ENCODE measurements around the gene C1orf159. TPM values are rescaled to one million over a fixed set of nuclear protein-coding genes. Genes with fewer than 3 reads are reported as not detected.

C1orf159 gene
- total RNA-seq, 4 donors from 2014 or later: 14.0 to 32.0 (median 22.7) TPM

DNA sequence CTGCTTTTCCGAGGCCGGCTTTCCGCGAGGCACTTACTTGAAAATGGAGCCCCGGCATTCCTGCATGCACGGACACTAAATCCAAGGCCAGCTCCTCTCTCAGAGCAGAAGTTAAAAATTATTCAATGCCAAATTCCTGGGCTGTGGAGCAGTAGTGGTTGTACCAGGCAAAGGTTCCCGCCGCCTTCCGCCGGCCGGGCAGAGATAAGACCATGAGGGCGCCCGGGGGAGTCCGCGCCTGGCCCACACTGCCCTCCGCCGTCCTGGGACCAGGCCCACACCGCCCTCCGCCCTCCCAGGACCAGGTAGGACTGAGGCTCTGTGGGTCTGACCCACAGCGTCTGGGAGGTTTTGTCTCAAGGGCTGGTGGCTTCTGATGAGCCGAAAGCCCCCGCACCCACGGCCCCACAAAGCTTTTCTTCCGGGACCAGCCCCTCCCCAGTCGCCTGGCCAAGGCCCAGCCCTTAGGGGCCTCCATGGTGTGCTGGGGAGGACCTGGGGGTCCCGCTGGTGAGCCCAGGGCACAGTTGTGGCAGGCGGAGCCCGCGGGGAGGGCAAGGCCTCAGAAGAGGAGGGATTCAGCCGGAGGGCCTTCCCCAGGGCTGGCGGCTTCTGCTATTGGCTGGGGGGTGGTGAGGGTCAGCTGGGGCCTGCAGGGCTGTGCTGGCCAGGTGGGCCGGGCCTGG lies 12.7 kb upstream of the C1orf159 start:
- peak in 1 of 2 donors; percentile 50 for TF ChIP-seq POLR2A (IDR thresholded peaks at IDR 0.05)
- TF ChIP-seq, protein P1, sequence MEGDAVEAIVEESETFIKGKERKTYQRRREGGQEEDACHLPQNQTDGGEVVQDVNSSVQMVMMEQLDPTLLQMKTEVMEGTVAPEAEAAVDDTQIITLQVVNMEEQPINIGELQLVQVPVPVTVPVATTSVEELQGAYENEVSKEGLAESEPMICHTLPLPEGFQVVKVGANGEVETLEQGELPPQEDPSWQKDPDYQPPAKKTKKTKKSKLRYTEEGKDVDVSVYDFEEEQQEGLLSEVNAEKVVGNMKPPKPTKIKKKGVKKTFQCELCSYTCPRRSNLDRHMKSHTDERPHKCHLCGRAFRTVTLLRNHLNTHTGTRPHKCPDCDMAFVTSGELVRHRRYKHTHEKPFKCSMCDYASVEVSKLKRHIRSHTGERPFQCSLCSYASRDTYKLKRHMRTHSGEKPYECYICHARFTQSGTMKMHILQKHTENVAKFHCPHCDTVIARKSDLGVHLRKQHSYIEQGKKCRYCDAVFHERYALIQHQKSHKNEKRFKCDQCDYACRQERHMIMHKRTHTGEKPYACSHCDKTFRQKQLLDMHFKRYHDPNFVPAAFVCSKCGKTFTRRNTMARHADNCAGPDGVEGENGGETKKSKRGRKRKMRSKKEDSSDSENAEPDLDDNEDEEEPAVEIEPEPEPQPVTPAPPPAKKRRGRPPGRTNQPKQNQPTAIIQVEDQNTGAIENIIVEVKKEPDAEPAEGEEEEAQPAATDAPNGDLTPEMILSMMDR (IDR thresholded peaks at IDR 0.05): no peak
- peak in 1 of 3 donors; percentile 74 for DNase-seq
- Histone ChIP-seq H3K9me3 (no peaks in the 10 kb centered on the region), H3K36me3 (no peaks in the 10 kb centered on the region), H3K4me3 (peak overlapping the region in 3 of 4 donors; percentile 22 to 61 (median 51)), H3K27me3 (no peaks in the 10 kb centered on the region), H3K27ac (peak overlapping the region in 3 of 4 donors; percentile 82 to 92 (median 85)), H3K4me1 (peaks cover 0 to 58% (median 0%) of the 10 kb centered on the region in 4 donors)

DNA sequence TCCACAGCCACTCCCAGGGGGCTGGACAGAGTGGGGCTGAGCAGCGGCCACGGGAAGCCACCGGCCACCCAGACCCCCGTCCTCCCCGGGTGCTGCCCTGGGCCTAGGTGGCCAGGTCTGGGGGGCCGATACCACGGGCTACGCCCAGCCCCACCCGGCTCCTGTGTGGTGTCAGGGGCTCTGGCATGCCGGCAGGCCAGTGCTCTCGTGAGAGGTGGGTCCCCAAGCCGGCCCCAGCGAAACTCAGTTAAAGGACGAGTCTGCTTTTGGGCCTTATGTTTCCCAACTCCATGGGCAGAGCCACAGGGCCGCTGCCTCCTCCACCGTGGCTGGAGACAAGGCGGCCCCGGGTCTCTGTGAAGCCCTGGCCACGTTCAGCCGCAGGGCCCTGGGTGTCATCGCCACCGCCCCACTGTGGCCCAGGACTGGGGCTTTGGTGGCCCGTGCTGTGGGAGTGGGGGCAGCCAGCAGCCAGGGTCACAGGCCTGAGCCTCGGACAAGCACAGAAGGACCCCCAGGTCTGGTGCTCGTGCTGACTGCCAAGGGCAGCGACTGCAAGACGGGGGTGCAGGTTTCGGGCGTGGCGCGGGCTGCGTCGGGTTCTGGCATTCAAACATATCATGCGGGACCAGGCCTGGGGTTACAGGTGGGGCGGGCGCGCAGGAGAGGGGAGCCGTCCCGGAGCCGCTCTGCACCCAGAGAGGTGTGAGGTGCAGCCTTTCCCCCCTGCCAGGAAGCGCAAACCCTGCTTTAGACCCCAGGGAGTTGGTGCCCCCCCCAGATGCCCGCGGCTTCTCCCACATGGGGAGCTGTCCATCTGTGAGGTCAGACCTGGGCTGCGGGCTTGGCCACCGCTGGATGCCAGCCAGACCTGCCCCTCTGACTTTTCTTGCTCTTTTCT lies 11.9 kb upstream of the C1orf159 start:
- TF ChIP-seq, protein P1 (IDR thresholded peaks at IDR 0.05): no peak
- TF ChIP-seq POLR2A (IDR thresholded peaks at IDR 0.05): no peak
- H3K9me3 ChIP-seq: no peaks in the 10 kb centered on the region
- peak in 1 of 3 donors; percentile 67 for DNase-seq
- H3K36me3 ChIP-seq: no peaks in the 10 kb centered on the region
- H3K4me1 ChIP-seq: peaks cover 0 to 61% (median under 1%) of the 10 kb centered on the region in 4 donors
- peak overlapping the region in 3 of 4 donors; percentile 82 to 92 (median 85) for H3K27ac ChIP-seq
- H3K4me3 ChIP-seq: peak overlapping the region in 2 of 4 donors; percentile 51 to 61
- H3K27me3 ChIP-seq: no peaks in the 10 kb centered on the region

DNA sequence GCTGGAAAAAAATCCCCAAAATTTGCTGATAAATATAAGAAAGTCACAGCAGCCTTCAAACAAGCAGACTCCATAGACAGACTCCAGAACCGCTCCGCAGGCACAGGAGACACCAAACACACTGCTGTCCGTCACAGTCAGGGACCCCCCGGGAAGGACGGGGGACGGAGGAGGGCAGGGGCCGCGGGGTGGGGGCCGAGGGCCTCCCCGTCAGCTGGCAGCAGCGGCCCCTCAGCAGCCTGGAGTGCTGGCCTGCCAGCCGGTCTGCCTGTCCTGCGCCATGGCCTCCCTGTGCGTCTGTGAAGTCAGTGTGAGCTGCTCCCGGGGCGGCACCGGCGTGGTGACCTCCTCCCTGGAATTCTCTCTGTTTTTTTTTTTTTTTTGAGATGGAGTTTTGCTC lies 10.1 kb upstream of the C1orf159 start:
- Histone ChIP-seq H3K4me3 (peak overlapping the region in 1 of 4 donors; percentile 1), H3K4me1 (peaks cover 0 to 67% (median 10%) of the 10 kb centered on the region in 4 donors), H3K9me3 (no peaks in the 10 kb centered on the region), H3K36me3 (no peaks in the 10 kb centered on the region), H3K27me3 (no peaks in the 10 kb centered on the region), H3K27ac (peak overlapping the region in 3 of 4 donors; percentile 72 to 94 (median 82))
- TF ChIP-seq, protein P1 (IDR thresholded peaks at IDR 0.05): no peak
- no peak for TF ChIP-seq POLR2A (IDR thresholded peaks at IDR 0.05)
- DNase-seq: no peak

DNA sequence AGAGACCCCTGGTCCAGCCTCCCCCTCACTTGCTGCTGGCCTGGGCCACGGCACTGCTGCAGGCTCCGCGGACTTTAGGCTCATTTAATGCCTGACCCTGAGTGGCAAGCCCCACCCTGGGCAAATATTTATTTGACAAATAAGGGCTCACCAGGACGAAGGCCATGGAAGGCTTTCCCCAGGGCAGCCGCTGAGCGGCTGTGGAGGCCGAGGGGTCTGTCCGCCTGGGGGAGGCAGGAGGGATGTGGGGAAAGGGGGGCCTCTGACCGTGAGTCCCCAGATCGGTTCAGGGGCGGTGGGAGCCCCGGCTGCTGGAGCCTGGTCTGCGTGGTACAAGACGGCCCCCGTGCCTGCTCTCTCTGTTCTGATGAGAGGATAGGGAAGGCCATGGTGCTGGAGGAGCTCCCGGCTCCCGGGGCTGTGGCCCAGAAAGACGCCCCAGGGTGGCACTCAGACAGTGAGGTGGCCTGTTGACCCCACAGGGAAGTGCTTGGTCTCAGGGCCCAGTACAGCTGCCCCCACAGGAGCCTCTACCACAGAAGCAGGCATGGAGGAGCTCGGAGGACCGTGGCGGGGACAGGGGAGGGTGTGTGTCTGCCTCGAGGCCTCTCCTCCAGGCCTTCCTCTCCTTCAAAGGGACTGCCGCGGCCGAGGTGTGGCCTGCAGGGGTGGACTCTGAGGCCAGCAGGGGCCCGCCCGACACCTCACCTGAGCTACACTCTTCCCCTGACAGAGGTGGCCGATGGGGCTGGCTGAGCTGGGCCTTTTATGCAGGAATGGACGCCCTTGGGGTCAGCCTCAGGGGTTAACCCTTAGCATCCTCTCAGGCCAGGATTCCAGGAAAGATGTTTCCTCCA lies 9.1 kb upstream of the C1orf159 start:
- peak in 2 of 3 donors; percentile 89 to 94 for DNase-seq
- Histone ChIP-seq H3K4me3 (peak overlapping the region in 1 of 4 donors; percentile 38), H3K9me3 (no peaks in the 10 kb centered on the region), H3K27me3 (no peaks in the 10 kb centered on the region), H3K27ac (peak overlapping the region in 3 of 4 donors; percentile 72 to 94 (median 82)), H3K4me1 (peaks cover 0 to 62% (median 10%) of the 10 kb centered on the region in 4 donors), H3K36me3 (no peaks in the 10 kb centered on the region)
- TF ChIP-seq, protein P1 (IDR thresholded peaks at IDR 0.05): peak in 2 of 6 experiments; percentile 2 to 12
- peak; percentile 44 to 54 for TF ChIP-seq POLR2A (IDR thresholded peaks at IDR 0.05)

DNA sequence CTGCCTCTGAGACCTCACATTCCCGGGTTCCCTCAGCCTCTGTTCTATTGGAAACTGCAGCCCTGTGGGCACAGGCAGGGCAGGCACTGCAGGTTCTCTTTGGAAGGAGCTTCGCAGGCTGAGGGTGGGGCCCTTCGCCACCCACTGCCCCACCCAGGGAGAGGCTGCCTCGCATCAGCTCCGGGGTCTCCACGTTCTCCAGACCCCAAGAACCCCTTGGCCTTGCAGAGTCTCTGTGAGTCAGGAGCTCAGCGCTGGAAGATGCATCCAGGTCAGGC lies 8.6 kb upstream of the C1orf159 start:
- H3K9me3 ChIP-seq: no peaks in the 10 kb centered on the region
- H3K27ac ChIP-seq: peak overlapping the region in 3 of 4 donors; percentile 72 to 94 (median 82)
- no peaks in the 10 kb centered on the region for H3K27me3 ChIP-seq
- H3K36me3 ChIP-seq: no peaks in the 10 kb centered on the region
- DNase-seq: peak in 1 of 3 donors; percentile 85
- TF ChIP-seq, protein P1 (IDR thresholded peaks at IDR 0.05): no peak
- TF ChIP-seq POLR2A (IDR thresholded peaks at IDR 0.05): no peak
- peak overlapping the region in 1 of 4 donors; percentile 38 for H3K4me3 ChIP-seq
- peaks cover 0 to 62% (median 10%) of the 10 kb centered on the region in 4 donors for H3K4me1 ChIP-seq
